GM12878 (cell line): ENCODE measurements around the gene TJAP1. TPM values are rescaled to one million over a fixed set of nuclear protein-coding genes. Genes with fewer than 3 reads are reported as not detected.

Experiments used
- RB1 ChIP-seq: fragments of 450-650 bp; formaldehyde crosslinking; IDR thresholded peaks from 2 replicates; pipeline ENCODE4 v1.6.1; 2017; ENCODE audit warnings: mild to moderate bottlenecking, borderline replicate concordance
- SREBF1 ChIP-seq: IDR thresholded peaks from 2 replicates; pipeline ENCODE4 v1.6.1; 2012; ENCODE audit warnings: mild to moderate bottlenecking, low read length
- polyA plus RNA-seq, 11 experiments: library from polyadenylated mRNA; depleted of rRNA in 4 of 11; unstranded in 6 of 11; stranded (reverse) in 5 of 11; fragments of >200 nt; fragmentation: Nextera tagmentation in 4 of 11; fragmentation: Illumina TruSeq in 1 of 11; extraction: Ambion mirVana in 4 of 11; extraction: Trizol in 1 of 11; gene quantifications; 1 replicate in 1 of 11; 2 replicates in 10 of 11; pipeline versions ENCODE4 v1.2.1 to v1.2.3, GENCODE V29; 2011 to 2016; ENCODE audit warnings: inconsistent platforms in 2 of 11, missing spikeins in 2 of 11, low read depth in 1 of 11
- total RNA-seq, 4 experiments: library from RNA; depleted of rRNA in 3 of 4; stranded (reverse); fragments of >200 nt in 3 of 4; fragmentation: Illumina TruSeq in 1 of 4; extraction: Trizol in 1 of 4; gene quantifications; 2 replicates each; pipeline versions ENCODE4 v1.2.1 to v1.2.3, GENCODE V29; 2013 to 2021
- TF ChIP-seq, protein P1 (sequence below): fragments of 450-650 bp; formaldehyde crosslinking; IDR thresholded peaks from 2 replicates; pipeline ENCODE4 v1.5.0; 2022; ENCODE audit warnings: mild to moderate bottlenecking, missing genetic modification characterization
- TF ChIP-seq, protein P2 (sequence below): fragments of 150-350 bp; IDR thresholded peaks from 2 replicates; pipeline ENCODE4 v1.6.1; 2014; ENCODE audit warnings: mild to moderate bottlenecking, low read depth, low read length
- TF ChIP-seq, protein P3 (sequence below): fragments of 450-650 bp; IDR thresholded peaks from 2 replicates; pipeline ENCODE4 v1.6.1; 2017; ENCODE audit warnings: mild to moderate bottlenecking

Gene TJAP1
- total and polyA plus RNA-seq, 10 of the 15 experiments (the other 5 are each of a cell fraction or from before 2014, with no cell fraction given) = 0.11 to 22.6 (median 12.8) TPM

DNA sequence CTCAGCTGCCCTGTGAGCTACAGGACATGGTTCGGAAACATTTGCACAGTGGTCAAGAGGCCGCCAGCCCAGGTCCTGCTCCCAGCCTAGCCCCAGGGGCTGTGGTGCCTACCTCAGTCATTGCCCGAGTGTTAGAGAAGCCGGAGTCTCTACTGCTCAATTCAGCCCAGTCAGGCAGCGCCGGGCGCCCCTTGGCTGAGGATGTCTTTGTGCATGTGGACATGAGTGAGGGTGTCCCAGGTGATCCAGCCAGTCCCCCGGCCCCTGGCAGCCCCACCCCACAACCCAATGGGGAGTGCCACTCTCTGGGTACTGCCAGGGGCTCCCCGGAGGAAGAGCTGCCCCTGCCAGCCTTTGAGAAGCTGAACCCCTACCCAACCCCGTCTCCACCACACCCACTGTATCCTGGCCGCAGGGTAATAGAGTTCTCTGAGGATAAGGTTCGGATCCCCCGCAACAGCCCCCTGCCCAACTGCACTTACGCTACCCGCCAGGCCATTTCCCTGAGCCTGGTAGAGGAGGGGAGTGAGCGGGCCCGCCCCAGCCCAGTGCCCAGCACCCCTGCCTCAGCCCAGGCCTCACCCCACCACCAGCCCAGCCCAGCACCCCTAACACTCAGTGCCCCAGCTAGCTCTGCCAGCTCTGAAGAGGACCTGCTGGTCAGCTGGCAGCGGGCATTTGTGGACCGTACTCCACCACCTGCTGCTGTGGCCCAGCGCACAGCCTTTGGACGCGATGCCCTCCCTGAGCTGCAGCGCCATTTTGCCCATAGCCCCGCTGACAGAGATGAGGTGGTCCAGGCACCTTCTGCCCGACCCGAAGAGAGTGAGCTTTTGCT, 27.6 kb downstream of the TJAP1 start (continued):
- TF ChIP-seq, protein P1, sequence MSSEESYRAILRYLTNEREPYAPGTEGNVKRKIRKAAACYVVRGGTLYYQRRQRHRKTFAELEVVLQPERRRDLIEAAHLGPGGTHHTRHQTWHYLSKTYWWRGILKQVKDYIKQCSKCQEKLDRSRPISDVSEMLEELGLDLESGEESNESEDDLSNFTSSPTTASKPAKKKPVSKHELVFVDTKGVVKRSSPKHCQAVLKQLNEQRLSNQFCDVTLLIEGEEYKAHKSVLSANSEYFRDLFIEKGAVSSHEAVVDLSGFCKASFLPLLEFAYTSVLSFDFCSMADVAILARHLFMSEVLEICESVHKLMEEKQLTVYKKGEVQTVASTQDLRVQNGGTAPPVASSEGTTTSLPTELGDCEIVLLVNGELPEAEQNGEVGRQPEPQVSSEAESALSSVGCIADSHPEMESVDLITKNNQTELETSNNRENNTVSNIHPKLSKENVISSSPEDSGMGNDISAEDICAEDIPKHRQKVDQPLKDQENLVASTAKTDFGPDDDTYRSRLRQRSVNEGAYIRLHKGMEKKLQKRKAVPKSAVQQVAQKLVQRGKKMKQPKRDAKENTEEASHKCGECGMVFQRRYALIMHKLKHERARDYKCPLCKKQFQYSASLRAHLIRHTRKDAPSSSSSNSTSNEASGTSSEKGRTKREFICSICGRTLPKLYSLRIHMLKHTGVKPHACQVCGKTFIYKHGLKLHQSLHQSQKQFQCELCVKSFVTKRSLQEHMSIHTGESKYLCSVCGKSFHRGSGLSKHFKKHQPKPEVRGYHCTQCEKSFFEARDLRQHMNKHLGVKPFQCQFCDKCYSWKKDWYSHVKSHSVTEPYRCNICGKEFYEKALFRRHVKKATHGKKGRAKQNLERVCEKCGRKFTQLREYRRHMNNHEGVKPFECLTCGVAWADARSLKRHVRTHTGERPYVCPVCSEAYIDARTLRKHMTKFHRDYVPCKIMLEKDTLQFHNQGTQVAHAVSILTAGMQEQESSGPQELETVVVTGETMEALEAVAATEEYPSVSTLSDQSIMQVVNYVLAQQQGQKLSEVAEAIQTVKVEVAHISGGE = no peak
- no peak for TF ChIP-seq SREBF1
- no peak for TF ChIP-seq RB1
- TF ChIP-seq, protein P2, sequence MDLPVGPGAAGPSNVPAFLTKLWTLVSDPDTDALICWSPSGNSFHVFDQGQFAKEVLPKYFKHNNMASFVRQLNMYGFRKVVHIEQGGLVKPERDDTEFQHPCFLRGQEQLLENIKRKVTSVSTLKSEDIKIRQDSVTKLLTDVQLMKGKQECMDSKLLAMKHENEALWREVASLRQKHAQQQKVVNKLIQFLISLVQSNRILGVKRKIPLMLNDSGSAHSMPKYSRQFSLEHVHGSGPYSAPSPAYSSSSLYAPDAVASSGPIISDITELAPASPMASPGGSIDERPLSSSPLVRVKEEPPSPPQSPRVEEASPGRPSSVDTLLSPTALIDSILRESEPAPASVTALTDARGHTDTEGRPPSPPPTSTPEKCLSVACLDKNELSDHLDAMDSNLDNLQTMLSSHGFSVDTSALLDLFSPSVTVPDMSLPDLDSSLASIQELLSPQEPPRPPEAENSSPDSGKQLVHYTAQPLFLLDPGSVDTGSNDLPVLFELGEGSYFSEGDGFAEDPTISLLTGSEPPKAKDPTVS = no peak
- TF ChIP-seq, protein P3, sequence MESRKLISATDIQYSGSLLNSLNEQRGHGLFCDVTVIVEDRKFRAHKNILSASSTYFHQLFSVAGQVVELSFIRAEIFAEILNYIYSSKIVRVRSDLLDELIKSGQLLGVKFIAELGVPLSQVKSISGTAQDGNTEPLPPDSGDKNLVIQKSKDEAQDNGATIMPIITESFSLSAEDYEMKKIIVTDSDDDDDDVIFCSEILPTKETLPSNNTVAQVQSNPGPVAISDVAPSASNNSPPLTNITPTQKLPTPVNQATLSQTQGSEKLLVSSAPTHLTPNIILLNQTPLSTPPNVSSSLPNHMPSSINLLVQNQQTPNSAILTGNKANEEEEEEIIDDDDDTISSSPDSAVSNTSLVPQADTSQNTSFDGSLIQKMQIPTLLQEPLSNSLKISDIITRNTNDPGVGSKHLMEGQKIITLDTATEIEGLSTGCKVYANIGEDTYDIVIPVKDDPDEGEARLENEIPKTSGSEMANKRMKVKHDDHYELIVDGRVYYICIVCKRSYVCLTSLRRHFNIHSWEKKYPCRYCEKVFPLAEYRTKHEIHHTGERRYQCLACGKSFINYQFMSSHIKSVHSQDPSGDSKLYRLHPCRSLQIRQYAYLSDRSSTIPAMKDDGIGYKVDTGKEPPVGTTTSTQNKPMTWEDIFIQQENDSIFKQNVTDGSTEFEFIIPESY = no peak
